Gastroesophageal sphincter (tissue), 4 donors: Measurements from ENCODE around the gene PAPPA2. TPM values are rescaled to one million over a fixed set of nuclear protein-coding genes. Genes with fewer than 3 reads are reported as not detected.

Experiments
- ATAC-seq: fragments of 150-250 bp; one replicate; pipeline ENCODE4 v1.9.1; 2016; ENCODE audit warnings: mild to moderate bottlenecking, moderate library complexity
- H3K27ac ChIP-seq, 4 donors: fragments of 200-600 bp; sonication (generic) in 3 of 4; 1 replicate in 3 of 4; 2 replicates in 1 of 4; pipeline ENCODE4 v1.5.1; 2016 to 2019
- H3K27me3 ChIP-seq: fragments of 200-600 bp; sonication (generic); one replicate; pipeline ENCODE4 v1.5.1; 2019
- H3K36me3 ChIP-seq, 2 donors: fragments of 200-600 bp; sonication (generic); one replicate each; pipeline ENCODE4 v1.5.1; 2019; ENCODE audit warnings: control low read depth in 1 of 2
- H3K4me1 ChIP-seq, 3 donors: fragments of 200-600 bp; sonication (generic); 1 replicate in 2 of 3; 2 replicates in 1 of 3; pipeline ENCODE4 v1.5.1; 2016 to 2019; ENCODE audit warnings: control low read depth in 2 of 3
- H3K4me3 ChIP-seq, 2 donors: fragments of 200-600 bp; sonication (generic); one replicate each; pipeline ENCODE4 v1.5.1; 2019; ENCODE audit warnings: mild to moderate bottlenecking in 1 of 2, moderate library complexity in 1 of 2
- H3K9me3 ChIP-seq, 3 donors: fragments of 200-600 bp; sonication (generic); one replicate each; pipeline ENCODE4 v1.5.1; 2017 to 2019; ENCODE audit warnings: control low read depth in 2 of 3
- CTCF ChIP-seq, 4 experiments: fragments of 200-600 bp in 2 of 4; fragments of 450-650 bp in 2 of 4; sonication (generic) in 1 of 4; IDR thresholded peaks; one replicate each; pipeline ENCODE4 v1.5.1; 2017 to 2019; ENCODE audit warnings: antibody characterized with exemption in 4 of 4, mild to moderate bottlenecking in 2 of 4, moderate library complexity in 2 of 4
- EP300 ChIP-seq: sonication (generic); formaldehyde crosslinking; IDR thresholded peaks from one replicate; pipeline ENCODE4 v1.6.1; 2017; ENCODE audit warnings: antibody characterized with exemption, mild to moderate bottlenecking
- POLR2A ChIP-seq, 2 donors: fragments of 450-650 bp; IDR thresholded peaks; one replicate each; pipeline ENCODE4 v1.6.1; 2017; ENCODE audit warnings: antibody characterized with exemption in 2 of 2, mild to moderate bottlenecking in 2 of 2, moderate library complexity in 1 of 2
- POLR2AphosphoS5 ChIP-seq: sonication (generic); formaldehyde crosslinking; IDR thresholded peaks from one replicate; pipeline ENCODE4 v1.6.1; 2017; ENCODE audit warnings: antibody characterized with exemption
- WGBS, 2 donors: methylation state at CpG; one replicate each; pipeline ENCODE4 v1.1.5; 2018; ENCODE audit warnings: low coverage in 1 of 2; 5-methylcytosine and 5-hydroxymethylcytosine counted together
- total RNA-seq, 4 donors: library from RNA; depleted of rRNA; stranded (reverse); fragments of >200 nt; gene quantifications; one replicate each; pipeline ENCODE4 v1.1.0, GENCODE V29; 2016

The PAPPA2 gene
- total RNA-seq, 4 donors from 2014 or later: 0.10 to 0.54 (median 0.14) TPM

DNA sequence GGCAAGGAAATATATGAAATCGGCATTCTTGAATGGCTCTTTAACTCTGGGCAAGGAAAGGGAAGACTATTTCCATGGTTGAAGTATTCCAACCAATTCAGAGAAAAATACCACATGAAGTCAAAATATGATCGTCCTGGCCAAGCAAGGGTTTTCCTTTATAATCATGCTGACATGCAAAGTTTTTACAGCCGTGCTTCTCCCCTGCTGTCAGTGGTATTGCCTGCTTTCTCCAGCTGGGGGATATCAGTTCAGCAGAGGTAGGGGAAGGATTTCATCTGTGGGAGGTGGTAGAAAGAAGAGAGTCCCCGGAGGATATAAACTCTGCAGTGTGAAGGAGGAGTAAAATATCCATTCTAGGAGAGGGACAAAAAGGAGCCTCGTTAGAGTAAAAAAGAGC, 322.8 kb downstream of the PAPPA2 start:
- WGBS, 2 donors: 11 to 15% methylated on average over 3 to 5 of the region's 5 CpGs
- no peak overlapping the region for H3K27ac ChIP-seq
- H3K27me3 ChIP-seq: peaks cover 12% of the 10 kb centered on the region
- H3K4me3 ChIP-seq: no peak overlapping the region
- H3K4me1 ChIP-seq: peaks cover 0 to 12% (median 0%) of the 10 kb centered on the region in 3 donors
- TF ChIP-seq EP300 (no peak), CTCF (IDR thresholded peaks at IDR 0.05) (no peak), POLR2A (IDR thresholded peaks at IDR 0.05) (no peak), POLR2AphosphoS5 (no peak)
- ATAC-seq: no peak
- no peaks in the 10 kb centered on the region for H3K36me3 ChIP-seq
- H3K9me3 ChIP-seq: no peaks in the 10 kb centered on the region

DNA sequence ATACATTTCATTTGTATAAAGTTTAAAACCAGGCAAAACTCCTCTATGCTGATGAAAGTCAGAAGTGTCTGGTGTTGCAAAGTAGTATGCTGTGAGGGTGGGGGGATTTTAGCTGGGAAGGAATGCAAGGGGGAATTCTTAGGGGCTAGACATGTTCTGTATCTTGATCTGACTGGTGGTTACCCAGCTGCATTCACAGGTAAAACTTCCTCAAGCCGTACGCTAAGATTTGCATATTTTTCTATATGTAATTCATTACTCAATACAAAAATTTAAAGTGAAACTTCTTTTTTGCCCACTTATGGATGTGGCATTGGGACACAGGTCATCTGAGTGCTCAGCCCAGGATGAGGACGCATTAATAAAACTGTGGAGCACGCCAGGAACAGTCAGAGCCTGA, 323.3 kb downstream of the PAPPA2 start:
- Histone ChIP-seq H3K9me3 (no peaks in the 10 kb centered on the region), H3K4me3 (no peak overlapping the region), H3K27ac (no peak overlapping the region), H3K4me1 (peaks cover 0 to 12% (median 0%) of the 10 kb centered on the region in 3 donors), H3K36me3 (no peaks in the 10 kb centered on the region), H3K27me3 (peaks cover 12% of the 10 kb centered on the region)
- ATAC-seq: no peak
- WGBS, 2 donors: 21 to 23% methylated on average over 4 of the region's 4 CpGs
- TF ChIP-seq POLR2AphosphoS5 (no peak), CTCF (IDR thresholded peaks at IDR 0.05) (no peak), EP300 (no peak), POLR2A (IDR thresholded peaks at IDR 0.05) (no peak)

DNA sequence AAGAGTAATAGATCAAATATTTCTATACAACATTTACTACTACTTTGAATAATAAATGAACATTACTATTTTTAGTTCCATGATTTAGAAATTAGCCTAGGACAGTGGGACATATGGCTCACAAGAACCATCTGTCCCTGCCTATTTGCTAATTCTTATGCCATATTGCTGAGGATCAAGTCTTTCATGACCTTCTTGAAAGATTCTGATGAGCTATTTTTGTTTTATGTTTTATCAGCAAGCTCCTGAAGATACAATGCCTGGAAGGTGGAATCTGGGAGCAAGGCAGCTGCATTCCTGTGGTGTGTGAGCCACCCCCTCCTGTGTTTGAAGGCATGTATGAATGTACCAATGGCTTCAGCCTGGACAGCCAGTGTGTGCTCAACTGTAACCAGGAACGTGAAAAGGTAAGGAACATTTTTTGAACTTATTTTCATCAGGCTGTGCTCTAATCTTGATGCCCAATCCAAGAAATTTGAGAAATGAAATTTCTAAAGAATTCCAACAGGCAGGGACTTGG, 326.7 kb downstream of the PAPPA2 start:
- peaks cover 0 to 12% (median 0%) of the 10 kb centered on the region in 3 donors for H3K4me1 ChIP-seq
- H3K4me3 ChIP-seq: no peak overlapping the region
- no peaks in the 10 kb centered on the region for H3K9me3 ChIP-seq
- no peak overlapping the region for H3K27ac ChIP-seq
- ATAC-seq: no peak
- no peaks in the 10 kb centered on the region for H3K36me3 ChIP-seq
- 33 to 67% methylated on average over 1 of the region's 1 CpG for WGBS, 2 donors
- H3K27me3 ChIP-seq: peaks cover 12% of the 10 kb centered on the region
- TF ChIP-seq POLR2AphosphoS5 (no peak), POLR2A (IDR thresholded peaks at IDR 0.05) (no peak), EP300 (no peak), CTCF (IDR thresholded peaks at IDR 0.05) (no peak)

GRCh38 chr1:176790786-176791185, 327.8 kb downstream of the PAPPA2 start:
- no peak overlapping the region for H3K4me3 ChIP-seq
- TF ChIP-seq POLR2A (IDR thresholded peaks at IDR 0.05) (no peak), POLR2AphosphoS5 (no peak), CTCF (IDR thresholded peaks at IDR 0.05) (no peak), EP300 (no peak)
- 39 to 41% methylated on average over 3 of the region's 3 CpGs for WGBS, 2 donors
- peaks cover 0 to 10% (median 0%) of the 10 kb centered on the region in 3 donors for H3K4me1 ChIP-seq
- no peaks in the 10 kb centered on the region for H3K36me3 ChIP-seq
- H3K27ac ChIP-seq: no peak overlapping the region
- H3K9me3 ChIP-seq: no peaks in the 10 kb centered on the region
- ATAC-seq: no peak
- peaks cover 12% of the 10 kb centered on the region for H3K27me3 ChIP-seq

- no peak for ATAC-seq
- Histone ChIP-seq H3K4me3 (no peak overlapping the region), H3K36me3 (no peaks in the 10 kb centered on the region), H3K27ac (no peak overlapping the region), H3K9me3 (no peaks in the 10 kb centered on the region), H3K4me1 (no peaks in the 10 kb centered on the region), H3K27me3 (peaks cover 12% of the 10 kb centered on the region)
- WGBS, 2 donors: 84 to 85% methylated on average over 3 of the region's 3 CpGs
- no peak for TF ChIP-seq POLR2A (IDR thresholded peaks at IDR 0.05)
- TF ChIP-seq POLR2AphosphoS5: no peak
- TF ChIP-seq EP300: no peak
- no peak for TF ChIP-seq CTCF (IDR thresholded peaks at IDR 0.05)
Measured at GRCh38 chr1:176791906-176792305, 328.9 kb downstream of the PAPPA2 start.
